Right lobe of liver (tissue), 6 donors: ENCODE measurements around the gene KY. TPM values are rescaled to one million over a fixed set of nuclear protein-coding genes. Genes with fewer than 3 reads are reported as not detected.

ENCODE experiments used
- ATAC-seq, 4 donors: fragments of 200-7000 bp; cut with Tn5 transposase; one replicate each; pipeline ENCODE4 v1.9.1; 2020; ENCODE audit warnings: mild to moderate bottlenecking in 4 of 4, moderate library complexity in 4 of 4
- DNase-seq, 3 donors: peaks; one replicate each; pipeline ENCODE4 v3.0.0-alpha.2; 2020
- H3K27ac ChIP-seq, 3 donors: fragments of 200-600 bp; one replicate each; pipeline ENCODE4 v1.8.0; 2022
- H3K27me3 ChIP-seq, 2 donors: fragments of 200-600 bp; one replicate each; pipeline ENCODE4 v1.8.0; 2022
- H3K36me3 ChIP-seq, 4 donors: fragments of 200-600 bp; sonication (generic) in 1 of 4; one replicate each; pipeline versions ENCODE4 v1.5.1 to v1.8.0; 2017 to 2022; ENCODE audit warnings: control low read depth in 1 of 4
- H3K4me1 ChIP-seq, 4 donors: fragments of 200-600 bp; sonication (generic) in 1 of 4; one replicate each; pipeline versions ENCODE4 v1.5.1 to v1.8.0; 2017 to 2022; ENCODE audit warnings: control low read depth in 1 of 4
- H3K4me3 ChIP-seq, 3 donors: fragments of 200-600 bp; one replicate each; pipeline ENCODE4 v1.8.0; 2022
- H3K9me3 ChIP-seq, 4 donors: fragments of 200-600 bp; sonication (generic) in 1 of 4; one replicate each; pipeline versions ENCODE4 v1.5.1 to v1.8.0; 2017 to 2022; ENCODE audit warnings: control low read depth in 1 of 4
- POLR2A ChIP-seq: fragments of 450-650 bp; IDR thresholded peaks from one replicate; pipeline ENCODE4 v1.6.1; 2017; ENCODE audit warnings: antibody characterized with exemption, mild to moderate bottlenecking
- WGBS: methylation state at CpG from one replicate; pipeline ENCODE4 v1.1.6; 2018; ENCODE audit warnings: low coverage, low lambda C conversion rate; ENCODE audit not compliant: insufficient coverage; ENCODE audit errors: missing lambda C conversion rate; 5-methylcytosine and 5-hydroxymethylcytosine counted together
- intact Hi-C, 2 donors: fragments of 100-400 bp; cut with DNase I; formaldehyde crosslinking; loops; one replicate each; pipeline versions ENCODE4 v1.11.2 to v1.14.1; 2022
- total RNA-seq, 6 experiments: library from RNA; depleted of rRNA in 2 of 6; stranded (reverse); fragments of >200 nt in 2 of 6; fragmentation: NEBNext Ultra II Directional in 3 of 6; extraction: Animal tissue kit (Norgen Biotek cat#: 25700) in 3 of 6; gene quantifications; one replicate each; pipeline versions ENCODE4 v1.1.0 to v1.2.4, GENCODE V29; 2016 to 2023
- TF ChIP-seq, protein P1 (sequence below), 4 donors: fragments of 200-600 bp in 3 of 4; fragments of 450-650 bp in 1 of 4; IDR thresholded peaks; one replicate each; pipeline versions ENCODE4 v1.5.1 to v1.8.0; 2016 to 2022; ENCODE audit warnings: antibody characterized with exemption in 4 of 4, mild to moderate bottlenecking in 2 of 4
- donor health status: DM: no; HTN: yes; CAD: no.
- donor health status: DM: no; HTN: no; CAD: no.
- donor health status: DM: no; HTN: no; CAD: no.
- donor health status: DM: no; HTN: yes; CAD: no.
- donor health status: DM: no; HTN: yes; CAD: no.

Gene KY
- total RNA-seq, 6 experiments from 2014 or later = not detected

DNA sequence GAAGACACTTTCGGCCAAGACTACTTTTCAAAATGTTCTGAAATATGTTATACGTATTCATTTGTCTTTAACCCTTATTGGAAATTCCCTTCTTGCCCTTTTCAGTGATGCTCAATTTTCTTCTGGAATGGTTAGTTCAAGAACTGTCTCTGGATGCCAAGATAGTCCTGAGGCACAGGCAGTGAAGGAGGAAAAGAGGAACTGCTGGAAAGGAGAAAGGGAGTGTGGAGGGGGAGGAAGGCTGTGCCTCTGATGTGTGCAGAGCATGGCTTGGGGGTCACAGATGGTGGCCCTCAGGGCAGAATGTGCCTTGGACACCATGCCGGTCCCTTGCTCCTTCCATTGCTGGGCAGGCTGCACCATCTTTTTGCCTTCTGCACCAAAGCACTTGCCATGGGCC, 91.2 kb downstream of the KY start:
- ATAC-seq (no peak), DNase-seq (no peak)
- TF ChIP-seq POLR2A = no peak
- TF ChIP-seq, protein P1, sequence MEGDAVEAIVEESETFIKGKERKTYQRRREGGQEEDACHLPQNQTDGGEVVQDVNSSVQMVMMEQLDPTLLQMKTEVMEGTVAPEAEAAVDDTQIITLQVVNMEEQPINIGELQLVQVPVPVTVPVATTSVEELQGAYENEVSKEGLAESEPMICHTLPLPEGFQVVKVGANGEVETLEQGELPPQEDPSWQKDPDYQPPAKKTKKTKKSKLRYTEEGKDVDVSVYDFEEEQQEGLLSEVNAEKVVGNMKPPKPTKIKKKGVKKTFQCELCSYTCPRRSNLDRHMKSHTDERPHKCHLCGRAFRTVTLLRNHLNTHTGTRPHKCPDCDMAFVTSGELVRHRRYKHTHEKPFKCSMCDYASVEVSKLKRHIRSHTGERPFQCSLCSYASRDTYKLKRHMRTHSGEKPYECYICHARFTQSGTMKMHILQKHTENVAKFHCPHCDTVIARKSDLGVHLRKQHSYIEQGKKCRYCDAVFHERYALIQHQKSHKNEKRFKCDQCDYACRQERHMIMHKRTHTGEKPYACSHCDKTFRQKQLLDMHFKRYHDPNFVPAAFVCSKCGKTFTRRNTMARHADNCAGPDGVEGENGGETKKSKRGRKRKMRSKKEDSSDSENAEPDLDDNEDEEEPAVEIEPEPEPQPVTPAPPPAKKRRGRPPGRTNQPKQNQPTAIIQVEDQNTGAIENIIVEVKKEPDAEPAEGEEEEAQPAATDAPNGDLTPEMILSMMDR (IDR thresholded peaks at IDR 0.05) = no peak
- intact Hi-C loops = no loop called here
- H3K36me3 ChIP-seq = peaks cover 0 to 5% (median 0%) of the 10 kb centered on the region in 4 donors
- H3K27me3 ChIP-seq = no peaks in the 10 kb centered on the region
- no peaks in the 10 kb centered on the region for H3K4me1 ChIP-seq
- no peak overlapping the region for H3K4me3 ChIP-seq
- no peaks in the 10 kb centered on the region for H3K9me3 ChIP-seq
- WGBS = 100% methylated on average over 2 of the region's 3 CpGs
- no peak overlapping the region for H3K27ac ChIP-seq

Other genes starting within 250 kb of the KY start
- 10 to 100 TPM; 23.1 to 46.6 (median 31.7) TPM for gene ANAPC13, start 165.0 kb downstream of the KY start, total RNA-seq
- gene CEP63, start 165.0 kb downstream of the KY start, total RNA-seq = 10 to 100 TPM in 2 of 6 experiments, 1 to 10 TPM in 4; 8.7 to 14.4 (median 9.1) TPM
- gene EPHB1, start 144.2 kb upstream of the KY start, total RNA-seq = 10 to 100 TPM in 1 of 6 experiments, 1 to 10 TPM in 4, under 1 TPM in 1; 0.63 to 10.9 (median 1.8) TPM